ENCODE measurements around the gene BRINP3. TPM values are rescaled to one million over a fixed set of nuclear protein-coding genes. Genes with fewer than 3 reads are reported as not detected.
A peak's percentile ranks its signal among the peaks of the same experiment; 100 is the strongest.

The BRINP3 gene
- total and polyA plus RNA-seq, 2 of the 13 experiments (the other 11 are each of a cell fraction or from before 2014, with no cell fraction given), result not detected

DNA sequence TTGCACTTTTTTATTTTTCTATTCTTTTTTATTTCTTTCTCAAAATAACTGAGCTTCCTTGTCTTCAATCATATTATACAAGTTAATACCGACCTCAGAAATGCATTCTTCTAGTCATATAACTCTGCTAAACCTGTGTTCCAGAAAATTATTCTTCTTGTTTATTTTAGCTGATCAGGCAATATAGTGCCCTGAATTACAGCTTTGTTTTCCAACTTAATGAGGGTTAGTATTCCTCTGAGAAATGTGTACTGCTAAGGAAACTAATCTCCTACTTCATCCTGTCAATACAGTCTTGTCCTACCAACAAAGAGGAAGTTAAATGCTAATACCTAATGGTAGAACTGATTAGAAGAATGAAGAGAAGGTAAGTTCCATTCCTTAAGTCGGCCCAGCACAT lies 13.0 kb downstream of the BRINP3 start:
- Histone ChIP-seq H3K79me2 (ENCODE audit: insufficient read depth, low read length) (no peaks in the 10 kb centered on the region), H3K4me2 (ENCODE audit: low read depth, low read length) (no peak overlapping the region), H3K9ac (ENCODE audit: insufficient read depth, low read depth, low read length) (no peak overlapping the region), H3K9me3 (ENCODE audit: low read length) (no peaks in the 10 kb centered on the region), H2AFZ (ENCODE audit: low read length) (no peak overlapping the region), H3K36me3 (replicated peaks in 1 of 2; ENCODE audit: control insufficient read depth in 1 of 2, insufficient read depth in 2 of 2, low read length in 2 of 2) (no peaks in the 10 kb centered on the region), H3K4me3 (replicated peaks in 1 of 3; ENCODE audit: insufficient read depth in 1 of 3, low read depth in 2 of 3, low read length in 3 of 3) (no peak overlapping the region), H4K20me1 (ENCODE audit: insufficient read depth, low read length) (no peaks in the 10 kb centered on the region), H3K4me1 (ENCODE audit: insufficient read depth, low read length) (no peaks in the 10 kb centered on the region), H3K27me3 (ENCODE audit: control insufficient read depth in 1 of 2, insufficient read depth in 2 of 2, low read length in 2 of 2) (no peaks in the 10 kb centered on the region), H3K27ac (ENCODE audit: extremely low read length, insufficient read depth, low read length) (no peak overlapping the region)
- ATAC-seq (no peak), FAIRE-seq (no peak), DNase-seq (ENCODE audit: low spot score) (no peak)
- intact Hi-C loops (cut with micrococcal nuclease; ENCODE audit: unreplicated experiment) (no loop called here), in situ Hi-C loops (cut with HindIII; ENCODE audit: extremely low pct_ligation_motif_present, low pct_unique_long_range_greater_than_20kb) (no loop called here)
- BruUV-seq (replicated peaks), result no TSS peak
- ChIA-PET CTCF (ENCODE audit: low intra/inter-chr PET ratio, low total read pairs) (no interaction called here), POLR2A (no interaction called here)
- TF ChIP-seq, protein P1, sequence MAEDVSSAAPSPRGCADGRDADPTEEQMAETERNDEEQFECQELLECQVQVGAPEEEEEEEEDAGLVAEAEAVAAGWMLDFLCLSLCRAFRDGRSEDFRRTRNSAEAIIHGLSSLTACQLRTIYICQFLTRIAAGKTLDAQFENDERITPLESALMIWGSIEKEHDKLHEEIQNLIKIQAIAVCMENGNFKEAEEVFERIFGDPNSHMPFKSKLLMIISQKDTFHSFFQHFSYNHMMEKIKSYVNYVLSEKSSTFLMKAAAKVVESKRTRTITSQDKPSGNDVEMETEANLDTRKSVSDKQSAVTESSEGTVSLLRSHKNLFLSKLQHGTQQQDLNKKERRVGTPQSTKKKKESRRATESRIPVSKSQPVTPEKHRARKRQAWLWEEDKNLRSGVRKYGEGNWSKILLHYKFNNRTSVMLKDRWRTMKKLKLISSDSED (CRISPR knock-in tag; IDR thresholded peaks at IDR 0.05), result no peak
- peak; percentile 45 to 64; a peak in 3 of 4 replicates for TF ChIP-seq MAFK (conservative IDR thresholded peaks at IDR 0.05 in 1 of 2, IDR thresholded peaks at IDR 0.05 in 1 of 2; ENCODE audit: low read length in 2 of 2)
- peak; percentile 50 for TF ChIP-seq MAFF (IDR thresholded peaks at IDR 0.05; ENCODE audit: low read depth, low read length)
- WGBS (ENCODE audit: low lambda C conversion rate), result 0% methylated on average over 2 of the region's 2 CpGs

DNA sequence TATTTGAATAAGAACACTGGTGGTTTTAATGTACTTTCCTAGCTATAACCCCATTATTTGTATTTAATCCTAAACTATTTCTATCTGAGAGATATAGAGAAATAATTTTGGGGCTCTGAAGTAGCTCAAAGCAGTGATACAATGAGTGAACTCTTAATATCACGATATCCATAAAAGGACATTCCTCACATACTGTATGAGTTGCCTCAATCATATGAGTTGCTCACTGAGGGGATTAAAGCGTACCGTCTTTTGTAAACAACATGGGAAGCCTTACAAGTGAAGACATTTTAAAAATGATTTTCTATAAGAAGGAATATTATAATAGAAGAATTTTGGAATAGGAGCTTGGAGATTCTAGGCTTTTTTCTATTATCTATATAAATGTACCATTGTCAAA lies 21.5 kb downstream of the BRINP3 start:
- Histone ChIP-seq H4K20me1 (ENCODE audit: insufficient read depth, low read length) (no peaks in the 10 kb centered on the region), H3K4me2 (ENCODE audit: low read depth, low read length) (no peak overlapping the region), H2AFZ (ENCODE audit: low read length) (no peak overlapping the region), H3K9ac (ENCODE audit: insufficient read depth, low read depth, low read length) (no peak overlapping the region), H3K36me3 (replicated peaks in 1 of 2; ENCODE audit: control insufficient read depth in 1 of 2, insufficient read depth in 2 of 2, low read length in 2 of 2) (no peaks in the 10 kb centered on the region), H3K27ac (ENCODE audit: extremely low read length, insufficient read depth, low read length) (no peak overlapping the region), H3K27me3 (ENCODE audit: control insufficient read depth in 1 of 2, insufficient read depth in 2 of 2, low read length in 2 of 2) (peaks cover 0 to 3% of the 10 kb centered on the region in 2 experiments; a peak in 1 of 5 replicates), H3K4me3 (replicated peaks in 1 of 3; ENCODE audit: insufficient read depth in 1 of 3, low read depth in 2 of 3, low read length in 3 of 3) (no peak overlapping the region), H3K79me2 (ENCODE audit: insufficient read depth, low read length) (no peaks in the 10 kb centered on the region), H3K4me1 (ENCODE audit: insufficient read depth, low read length) (peaks cover 9% of the 10 kb centered on the region), H3K9me3 (ENCODE audit: low read length) (no peaks in the 10 kb centered on the region)
- in situ Hi-C loops (cut with HindIII; ENCODE audit: extremely low pct_ligation_motif_present, low pct_unique_long_range_greater_than_20kb), result no loop called here
- no TSS peak for BruUV-seq (replicated peaks)
- DNase-seq (ENCODE audit: low spot score), result no peak
- intact Hi-C loops (cut with micrococcal nuclease; ENCODE audit: unreplicated experiment), result no loop called here
- no peak for FAIRE-seq
- ChIA-PET POLR2A (no interaction called here), CTCF (ENCODE audit: low intra/inter-chr PET ratio, low total read pairs) (no interaction called here)
- ATAC-seq, result no peak
- WGBS (ENCODE audit: low lambda C conversion rate), result 0% methylated on average over 3 of the region's 3 CpGs
- TF ChIP-seq RXRA (CRISPR knock-in tag; IDR thresholded peaks at IDR 0.05) (no peak), ESRRA (CRISPR knock-in tag; IDR thresholded peaks at IDR 0.05; ENCODE audit: low read depth) (no peak), RCOR2 (CRISPR knock-in tag; IDR thresholded peaks at IDR 0.05) (no peak), SOX6 (IDR thresholded peaks at IDR 0.05) (no peak), SOX6 (CRISPR knock-in tag; IDR thresholded peaks at IDR 0.05) (no peak), RELA (CRISPR knock-in tag; IDR thresholded peaks at IDR 0.05) (no peak), ZFY (CRISPR knock-in tag; IDR thresholded peaks at IDR 0.05) (no peak), PRPF4 (IDR thresholded peaks at IDR 0.05; ENCODE audit: low read depth, low read length, poor library complexity, severe bottlenecking) (no peak)
- TF ChIP-seq, protein P2, sequence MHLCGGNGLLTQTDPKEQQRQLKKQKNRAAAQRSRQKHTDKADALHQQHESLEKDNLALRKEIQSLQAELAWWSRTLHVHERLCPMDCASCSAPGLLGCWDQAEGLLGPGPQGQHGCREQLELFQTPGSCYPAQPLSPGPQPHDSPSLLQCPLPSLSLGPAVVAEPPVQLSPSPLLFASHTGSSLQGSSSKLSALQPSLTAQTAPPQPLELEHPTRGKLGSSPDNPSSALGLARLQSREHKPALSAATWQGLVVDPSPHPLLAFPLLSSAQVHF (CRISPR knock-in tag; IDR thresholded peaks at IDR 0.05), result no peak
- TF ChIP-seq, protein P3, sequence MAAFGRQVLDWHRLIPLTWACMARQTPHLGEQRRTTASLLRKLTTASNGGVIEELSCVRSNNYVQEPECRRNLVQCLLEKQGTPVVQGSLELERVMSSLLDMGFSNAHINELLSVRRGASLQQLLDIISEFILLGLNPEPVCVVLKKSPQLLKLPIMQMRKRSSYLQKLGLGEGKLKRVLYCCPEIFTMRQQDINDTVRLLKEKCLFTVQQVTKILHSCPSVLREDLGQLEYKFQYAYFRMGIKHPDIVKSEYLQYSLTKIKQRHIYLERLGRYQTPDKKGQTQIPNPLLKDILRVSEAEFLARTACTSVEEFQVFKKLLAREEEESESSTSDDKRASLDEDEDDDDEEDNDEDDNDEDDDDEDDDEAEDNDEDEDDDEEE (CRISPR knock-in tag; IDR thresholded peaks at IDR 0.05), result no peak
- TF ChIP-seq, protein P4, sequence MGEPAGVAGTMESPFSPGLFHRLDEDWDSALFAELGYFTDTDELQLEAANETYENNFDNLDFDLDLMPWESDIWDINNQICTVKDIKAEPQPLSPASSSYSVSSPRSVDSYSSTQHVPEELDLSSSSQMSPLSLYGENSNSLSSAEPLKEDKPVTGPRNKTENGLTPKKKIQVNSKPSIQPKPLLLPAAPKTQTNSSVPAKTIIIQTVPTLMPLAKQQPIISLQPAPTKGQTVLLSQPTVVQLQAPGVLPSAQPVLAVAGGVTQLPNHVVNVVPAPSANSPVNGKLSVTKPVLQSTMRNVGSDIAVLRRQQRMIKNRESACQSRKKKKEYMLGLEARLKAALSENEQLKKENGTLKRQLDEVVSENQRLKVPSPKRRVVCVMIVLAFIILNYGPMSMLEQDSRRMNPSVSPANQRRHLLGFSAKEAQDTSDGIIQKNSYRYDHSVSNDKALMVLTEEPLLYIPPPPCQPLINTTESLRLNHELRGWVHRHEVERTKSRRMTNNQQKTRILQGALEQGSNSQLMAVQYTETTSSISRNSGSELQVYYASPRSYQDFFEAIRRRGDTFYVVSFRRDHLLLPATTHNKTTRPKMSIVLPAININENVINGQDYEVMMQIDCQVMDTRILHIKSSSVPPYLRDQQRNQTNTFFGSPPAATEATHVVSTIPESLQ (CRISPR knock-in tag; conservative IDR thresholded peaks at IDR 0.05), result no peak
